Hematopoietic multipotent progenitor cell treated with erythropoietin and hydrocortisone succinate and interleukin-3 and kit ligand, for 15 days (in vitro differentiated cells): ENCODE data around the gene ICOS.
"Not testable (repeated sequence)": the region's sequence is repeated elsewhere in the genome, so short reads cannot be mapped to it uniquely, and the experiment has no call there.

Source experiments
- DNase-seq: peaks from one replicate; pipeline ENCODE4 v3.0.0-alpha.2; 2015; ENCODE audit warnings: low spot score

Gene ICOS

GRCh38 chr2:203975912-203976311, 39.3 kb downstream of the ICOS start:
- DNase-seq = no peak

GRCh38 chr2:203982276-203982675, 45.7 kb downstream of the ICOS start:
- no peak for DNase-seq

- DNase-seq = no peak
Observed at GRCh38 chr2:203983064-203983715, 46.6 kb downstream of the ICOS start.

GRCh38 chr2:203985978-203986377, 49.4 kb downstream of the ICOS start:
- DNase-seq = not testable (repeated sequence)

- no peak for DNase-seq
Observed at GRCh38 chr2:203987959-203988358, 51.4 kb downstream of the ICOS start.

- no peak for DNase-seq
Observed at GRCh38 chr2:203988500-203989260, 52.1 kb downstream of the ICOS start.

- DNase-seq = no peak
Observed at GRCh38 chr2:203989521-203989920, 53.0 kb downstream of the ICOS start.

- no peak for DNase-seq
Observed at GRCh38 chr2:203992509-203992908, 55.9 kb downstream of the ICOS start.

- DNase-seq = no peak
Observed at GRCh38 chr2:203993011-203993410, 56.4 kb downstream of the ICOS start.

GRCh38 chr2:203993560-203993959, 57.0 kb downstream of the ICOS start:
- no peak for DNase-seq

GRCh38 chr2:203994735-203995134, 58.2 kb downstream of the ICOS start:
- DNase-seq = no peak

- DNase-seq = no peak
Observed at GRCh38 chr2:203996692-203997091, 60.1 kb downstream of the ICOS start.

- no peak for DNase-seq
Observed at GRCh38 chr2:203997481-203997880, 60.9 kb downstream of the ICOS start.

- DNase-seq = no peak
Observed at GRCh38 chr2:203997980-203998809, 61.6 kb downstream of the ICOS start.

- no peak for DNase-seq
Observed at GRCh38 chr2:203999835-204000234, 63.3 kb downstream of the ICOS start.

GRCh38 chr2:204000446-204000845, 63.9 kb downstream of the ICOS start:
- no peak for DNase-seq

- no peak for DNase-seq
Observed at GRCh38 chr2:204003276-204003990, 66.9 kb downstream of the ICOS start.

GRCh38 chr2:204004912-204005311, 68.3 kb downstream of the ICOS start:
- DNase-seq = no peak

GRCh38 chr2:204005940-204006721, 69.6 kb downstream of the ICOS start:
- DNase-seq = no peak

- DNase-seq = no peak
Observed at GRCh38 chr2:204008352-204008751, 71.8 kb downstream of the ICOS start.
